ENCODE data around the gene PPA1. TPM values are rescaled to one million over a fixed set of nuclear protein-coding genes. Genes with fewer than 3 reads are reported as not detected.

Gene PPA1
- total and polyA plus RNA-seq, 2 donors (not counting 1 experiment from before 2014, with no cell fraction given): 28.6 to 40.6 TPM

- no peaks in the 10 kb centered on the region for H4K20me1 ChIP-seq (ENCODE audit: control insufficient read depth, insufficient read depth, low read length, poor library complexity, severe bottlenecking)
- peaks cover 2% of the 10 kb centered on the region for H3K4me1 Mint-ChIP-seq
- H3K27me3 ChIP-seq (replicated peaks in 1 of 4; ENCODE audit: control extremely low read depth in 1 of 4, control insufficient read depth in 3 of 4, insufficient read depth in 4 of 4, low read length in 3 of 4): peaks cover 0 to 3% (median 0%) of the 10 kb centered on the region in 4 experiments
- H3K27ac Mint-ChIP-seq: no peak overlapping the region
- H3K27me3 Mint-ChIP-seq: peaks cover 27% of the 10 kb centered on the region
- no peak overlapping the region for H3K4me3 ChIP-seq (ENCODE audit: control extremely low read depth in 1 of 5, extremely low read depth in 1 of 5, insufficient read depth in 1 of 5, low read depth in 2 of 5, low read length in 4 of 5)
- ChIA-PET POLR2A (no interaction called here), CTCF (interaction anchor here (1.2 to 16.5 kb wide), 4 partner anchors 10 to 98 kb away, joined by 4 to 185 read pairs (median 12); no protein-coding TSS in a partner anchor)
- H3K9ac ChIP-seq (ENCODE audit: low read length): no peak overlapping the region
- WGBS (ENCODE audit: insufficient coverage): 33% methylated on average over 1 of the region's 1 CpG
- H2AFZ ChIP-seq (ENCODE audit: insufficient read depth, low read depth, low read length, poor library complexity, severe bottlenecking): no peak overlapping the region
- no peak overlapping the region for H3K4me3 Mint-ChIP-seq
- H3K4me2 ChIP-seq (replicated peaks; ENCODE audit: low read depth, low read length, poor library complexity, severe bottlenecking): no peak overlapping the region
- H3K27ac ChIP-seq (ENCODE audit: low read length in 2 of 2): no peak overlapping the region
- DNase-seq (no peak), ATAC-seq (ENCODE audit: low read depth) (no peak)
- H3K79me2 ChIP-seq (ENCODE audit: control insufficient read depth, insufficient read depth, low read length): no peaks in the 10 kb centered on the region
- intact Hi-C loops (cut with micrococcal nuclease): loop anchor here (5.0 kb wide), 1 partner anchor 44 kb away; no protein-coding TSS in a partner anchor
- H3K9me3 Mint-ChIP-seq (ENCODE audit: insufficient read depth): peaks cover 3% of the 10 kb centered on the region
- H3K9me3 ChIP-seq (ENCODE audit: control extremely low read depth in 1 of 3, control insufficient read depth in 2 of 3, insufficient read depth in 1 of 3, low read length in 2 of 3): peaks cover 0 to under 1% (median 0%) of the 10 kb centered on the region in 3 donors
- H3K36me3 ChIP-seq (replicated peaks in 1 of 2; ENCODE audit: control extremely low read depth in 1 of 2, control insufficient read depth in 1 of 2, extremely low read depth in 1 of 2, insufficient read depth in 2 of 2, low read length in 1 of 2): no peaks in the 10 kb centered on the region
- TF ChIP-seq, protein P1, sequence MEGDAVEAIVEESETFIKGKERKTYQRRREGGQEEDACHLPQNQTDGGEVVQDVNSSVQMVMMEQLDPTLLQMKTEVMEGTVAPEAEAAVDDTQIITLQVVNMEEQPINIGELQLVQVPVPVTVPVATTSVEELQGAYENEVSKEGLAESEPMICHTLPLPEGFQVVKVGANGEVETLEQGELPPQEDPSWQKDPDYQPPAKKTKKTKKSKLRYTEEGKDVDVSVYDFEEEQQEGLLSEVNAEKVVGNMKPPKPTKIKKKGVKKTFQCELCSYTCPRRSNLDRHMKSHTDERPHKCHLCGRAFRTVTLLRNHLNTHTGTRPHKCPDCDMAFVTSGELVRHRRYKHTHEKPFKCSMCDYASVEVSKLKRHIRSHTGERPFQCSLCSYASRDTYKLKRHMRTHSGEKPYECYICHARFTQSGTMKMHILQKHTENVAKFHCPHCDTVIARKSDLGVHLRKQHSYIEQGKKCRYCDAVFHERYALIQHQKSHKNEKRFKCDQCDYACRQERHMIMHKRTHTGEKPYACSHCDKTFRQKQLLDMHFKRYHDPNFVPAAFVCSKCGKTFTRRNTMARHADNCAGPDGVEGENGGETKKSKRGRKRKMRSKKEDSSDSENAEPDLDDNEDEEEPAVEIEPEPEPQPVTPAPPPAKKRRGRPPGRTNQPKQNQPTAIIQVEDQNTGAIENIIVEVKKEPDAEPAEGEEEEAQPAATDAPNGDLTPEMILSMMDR (IDR thresholded peaks at IDR 0.05): no peak
- TF ChIP-seq EZH2 (IDR thresholded peaks at IDR 0.05; ENCODE audit: borderline replicate concordance, insufficient read depth, low read depth, low read length, poor library complexity, severe bottlenecking): no peak
- no peaks in the 10 kb centered on the region for H3K4me1 ChIP-seq (ENCODE audit: control insufficient read depth in 2 of 2, insufficient read depth in 2 of 2, low read length in 2 of 2)
These were observed 33.5 kb upstream of the PPA1 start for GRCh38 chr10:70266701-70267100.

- POLR2A ChIA-PET: no interaction called here
- no peak overlapping the region for H3K27ac Mint-ChIP-seq
- peaks cover 5% of the 10 kb centered on the region for H3K9me3 Mint-ChIP-seq (ENCODE audit: insufficient read depth)
- no peak for DNase-seq
- H3K79me2 ChIP-seq (ENCODE audit: control insufficient read depth, insufficient read depth, low read length): no peaks in the 10 kb centered on the region
- peaks cover 0 to 5% (median 5%) of the 10 kb centered on the region in 3 donors for H3K9me3 ChIP-seq (ENCODE audit: control extremely low read depth in 1 of 3, control insufficient read depth in 2 of 3, insufficient read depth in 1 of 3, low read length in 2 of 3)
- intact Hi-C loops (cut with micrococcal nuclease): loop anchor here (5.0 kb wide), 1 partner anchor 44 kb away; no protein-coding TSS in a partner anchor
- 98% methylated on average over 7 of the region's 7 CpGs for WGBS (ENCODE audit: insufficient coverage)
- CTCF ChIA-PET: interaction anchor here (1.4 to 16.5 kb wide), 5 partner anchors 10 to 99 kb away, joined by 4 to 185 read pairs (median 19); no protein-coding TSS in a partner anchor
- TF ChIP-seq EZH2 (IDR thresholded peaks at IDR 0.05; ENCODE audit: borderline replicate concordance, insufficient read depth, low read depth, low read length, poor library complexity, severe bottlenecking): no peak
- H3K4me1 ChIP-seq (ENCODE audit: control insufficient read depth in 2 of 2, insufficient read depth in 2 of 2, low read length in 2 of 2): no peaks in the 10 kb centered on the region
- no peak overlapping the region for H3K9ac ChIP-seq (ENCODE audit: low read length)
- peaks cover 33% of the 10 kb centered on the region for H3K27me3 Mint-ChIP-seq
- no peak overlapping the region for H3K4me2 ChIP-seq (replicated peaks; ENCODE audit: low read depth, low read length, poor library complexity, severe bottlenecking)
- no peaks in the 10 kb centered on the region for H3K36me3 ChIP-seq (replicated peaks in 1 of 2; ENCODE audit: control extremely low read depth in 1 of 2, control insufficient read depth in 1 of 2, extremely low read depth in 1 of 2, insufficient read depth in 2 of 2, low read length in 1 of 2)
- H3K4me3 ChIP-seq (ENCODE audit: control extremely low read depth in 1 of 5, extremely low read depth in 1 of 5, insufficient read depth in 1 of 5, low read depth in 2 of 5, low read length in 4 of 5): no peak overlapping the region
- H3K27ac ChIP-seq (ENCODE audit: low read length in 2 of 2): no peak overlapping the region
- H4K20me1 ChIP-seq (ENCODE audit: control insufficient read depth, insufficient read depth, low read length, poor library complexity, severe bottlenecking): no peaks in the 10 kb centered on the region
- no peak overlapping the region for H2AFZ ChIP-seq (ENCODE audit: insufficient read depth, low read depth, low read length, poor library complexity, severe bottlenecking)
- ATAC-seq (ENCODE audit: low read depth): no peak
- H3K4me1 Mint-ChIP-seq: no peaks in the 10 kb centered on the region
- H3K27me3 ChIP-seq (replicated peaks in 1 of 4; ENCODE audit: control extremely low read depth in 1 of 4, control insufficient read depth in 3 of 4, insufficient read depth in 4 of 4, low read length in 3 of 4): peaks cover 0 to 6% (median 0%) of the 10 kb centered on the region in 4 experiments
- H3K4me3 Mint-ChIP-seq: no peak overlapping the region
These were observed 32.8 kb upstream of the PPA1 start for GRCh38 chr10:70266056-70266455.

Data from B cell (primary cell).